ENCODE measurements around the gene PRR5L. TPM values are rescaled to one million over a fixed set of nuclear protein-coding genes. Genes with fewer than 3 reads are reported as not detected.

Gene PRR5L
- polyA plus RNA-seq, 3 donors = 3.5 to 16.0 (median 7.4) TPM

DNA sequence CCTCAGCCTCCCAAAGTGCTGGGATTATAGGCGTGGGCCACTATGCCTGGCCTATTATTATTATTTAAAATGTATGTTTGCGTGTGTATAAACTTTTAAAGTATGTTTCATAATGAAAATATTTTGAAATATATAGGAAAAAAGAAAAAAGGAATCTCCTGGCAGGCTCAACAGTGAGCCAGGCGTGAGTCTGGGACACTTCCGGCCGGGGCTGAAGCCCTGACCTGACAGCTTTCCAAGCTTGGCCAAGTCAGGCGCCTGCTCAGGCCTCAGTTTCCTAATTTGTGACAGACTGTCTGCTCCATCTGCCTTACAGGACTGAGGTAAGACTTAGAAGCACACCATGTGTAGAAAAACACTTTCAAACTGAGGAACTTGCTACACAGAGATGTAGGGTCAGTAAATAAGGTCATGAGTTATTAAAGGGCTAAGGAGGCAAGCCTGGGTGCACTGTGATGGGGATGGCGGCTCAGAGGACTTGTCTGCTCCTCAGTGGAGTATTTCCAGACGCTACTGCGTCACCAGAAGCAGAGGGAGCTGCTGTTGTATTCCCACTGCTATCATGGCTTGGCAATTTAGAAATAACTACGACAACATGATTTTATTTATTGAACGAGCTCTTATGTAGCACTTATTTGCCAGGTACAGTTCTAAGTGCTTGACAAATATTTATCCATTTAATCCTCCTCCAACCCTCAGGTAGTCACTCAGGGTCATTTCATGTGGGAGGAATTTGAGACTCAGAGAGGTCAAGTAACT, 100.1 kb downstream of the PRR5L start:
- no peak overlapping the region for H2AFZ ChIP-seq (ENCODE audit: insufficient read depth, low read depth, low read length, poor library complexity, severe bottlenecking)
- no peaks in the 10 kb centered on the region for H3K27me3 ChIP-seq (ENCODE audit: control insufficient read depth in 2 of 2, insufficient read depth in 2 of 2, low read length in 2 of 2)
- intact Hi-C loops (cut with micrococcal nuclease) = no loop called here
- no peak overlapping the region for H3K4me2 ChIP-seq (replicated peaks; ENCODE audit: extremely low read depth, low read length, poor library complexity, severe bottlenecking)
- peaks cover 17 to 37% of the 10 kb centered on the region in 2 donors for H3K4me1 ChIP-seq (ENCODE audit: control insufficient read depth in 1 of 2, insufficient read depth in 2 of 2, low read length in 2 of 2)
- H3K27ac Mint-ChIP-seq = no peak overlapping the region
- H3K36me3 ChIP-seq (replicated peaks in 1 of 2; ENCODE audit: control insufficient read depth in 1 of 2, insufficient read depth in 2 of 2, low read length in 2 of 2) = no peaks in the 10 kb centered on the region
- H3K9me3 ChIP-seq (replicated peaks in 1 of 2; ENCODE audit: control insufficient read depth in 1 of 2, insufficient read depth in 1 of 2, low read length in 2 of 2) = no peaks in the 10 kb centered on the region
- no peak overlapping the region for H3K9ac ChIP-seq (ENCODE audit: insufficient read depth, low read length, poor library complexity, severe bottlenecking)
- no peak for DNase-seq
- no peaks in the 10 kb centered on the region for H3K79me2 ChIP-seq (ENCODE audit: insufficient read depth, low read length)
- H3K27me3 Mint-ChIP-seq (ENCODE audit: low read depth in 3 of 3) = peaks cover 6 to 15% (median 10%) of the 10 kb centered on the region in 3 donors
- H4K20me1 ChIP-seq (ENCODE audit: insufficient read depth, low read length) = no peaks in the 10 kb centered on the region
- H3K36me3 Mint-ChIP-seq = peaks cover 27 to 33% of the 10 kb centered on the region in 2 donors
- no peak overlapping the region for H3K4me3 ChIP-seq (replicated peaks in 1 of 3; ENCODE audit: low read depth in 2 of 3, low read length in 3 of 3)
- H3K4me1 Mint-ChIP-seq = peaks cover 47% of the 10 kb centered on the region
- TF ChIP-seq, protein P1, sequence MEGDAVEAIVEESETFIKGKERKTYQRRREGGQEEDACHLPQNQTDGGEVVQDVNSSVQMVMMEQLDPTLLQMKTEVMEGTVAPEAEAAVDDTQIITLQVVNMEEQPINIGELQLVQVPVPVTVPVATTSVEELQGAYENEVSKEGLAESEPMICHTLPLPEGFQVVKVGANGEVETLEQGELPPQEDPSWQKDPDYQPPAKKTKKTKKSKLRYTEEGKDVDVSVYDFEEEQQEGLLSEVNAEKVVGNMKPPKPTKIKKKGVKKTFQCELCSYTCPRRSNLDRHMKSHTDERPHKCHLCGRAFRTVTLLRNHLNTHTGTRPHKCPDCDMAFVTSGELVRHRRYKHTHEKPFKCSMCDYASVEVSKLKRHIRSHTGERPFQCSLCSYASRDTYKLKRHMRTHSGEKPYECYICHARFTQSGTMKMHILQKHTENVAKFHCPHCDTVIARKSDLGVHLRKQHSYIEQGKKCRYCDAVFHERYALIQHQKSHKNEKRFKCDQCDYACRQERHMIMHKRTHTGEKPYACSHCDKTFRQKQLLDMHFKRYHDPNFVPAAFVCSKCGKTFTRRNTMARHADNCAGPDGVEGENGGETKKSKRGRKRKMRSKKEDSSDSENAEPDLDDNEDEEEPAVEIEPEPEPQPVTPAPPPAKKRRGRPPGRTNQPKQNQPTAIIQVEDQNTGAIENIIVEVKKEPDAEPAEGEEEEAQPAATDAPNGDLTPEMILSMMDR (IDR thresholded peaks at IDR 0.05) = no peak
- no peak overlapping the region for H3K27ac ChIP-seq (ENCODE audit: low read depth in 1 of 2, low read length in 2 of 2)
- WGBS (ENCODE audit: insufficient coverage) = 94% methylated on average over 8 of the region's 11 CpGs
- no peak overlapping the region for H3K4me3 Mint-ChIP-seq
- peaks cover 2 to 14% (median 10%) of the 10 kb centered on the region in 7 donors for H3K9me3 Mint-ChIP-seq

DNA sequence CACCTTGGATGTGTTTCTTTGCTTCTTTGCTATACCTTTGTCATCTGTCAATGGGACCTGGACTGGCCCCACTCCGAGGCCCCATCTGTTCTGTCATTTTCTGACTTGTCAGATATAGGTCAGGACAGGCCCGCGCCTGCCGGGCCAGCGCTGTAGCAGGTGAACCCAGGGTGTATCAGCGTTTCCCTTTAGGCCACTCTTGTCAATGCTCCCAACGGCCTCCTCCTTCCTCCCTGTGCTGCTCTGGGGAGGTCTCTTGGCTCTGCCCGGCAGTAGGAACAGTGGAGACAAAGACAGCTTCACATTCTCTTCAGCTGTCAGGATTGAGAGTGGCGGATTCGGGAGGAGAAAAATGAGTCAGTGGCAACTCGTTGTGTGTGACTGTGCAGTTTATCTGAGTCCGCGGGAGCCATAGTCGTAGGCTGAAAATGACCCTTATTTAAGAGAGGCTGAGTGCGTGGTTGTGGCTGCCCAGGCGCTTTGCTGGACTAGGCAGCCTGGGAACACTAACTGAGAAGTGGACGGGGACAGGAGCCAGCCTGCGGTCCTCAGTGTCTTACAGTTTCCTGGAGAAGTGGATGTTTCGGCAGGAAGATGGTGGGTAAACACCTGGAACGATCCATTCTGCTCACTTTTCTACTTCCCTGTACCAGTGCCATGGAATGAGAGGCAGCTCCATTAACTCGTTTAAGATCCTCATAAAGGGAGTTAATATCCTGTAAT, 102.3 kb downstream of the PRR5L start:
- Histone ChIP-seq H3K79me2 (ENCODE audit: insufficient read depth, low read length) (no peaks in the 10 kb centered on the region), H3K4me2 (replicated peaks; ENCODE audit: extremely low read depth, low read length, poor library complexity, severe bottlenecking) (no peak overlapping the region), H3K9ac (ENCODE audit: insufficient read depth, low read length, poor library complexity, severe bottlenecking) (no peak overlapping the region), H3K27ac (ENCODE audit: low read depth in 1 of 2, low read length in 2 of 2) (no peak overlapping the region), H3K36me3 (replicated peaks in 1 of 2; ENCODE audit: control insufficient read depth in 1 of 2, insufficient read depth in 2 of 2, low read length in 2 of 2) (peaks cover 0 to 4% of the 10 kb centered on the region in 2 donors), H3K4me3 (replicated peaks in 1 of 3; ENCODE audit: low read depth in 2 of 3, low read length in 3 of 3) (no peak overlapping the region), H3K27me3 (ENCODE audit: control insufficient read depth in 2 of 2, insufficient read depth in 2 of 2, low read length in 2 of 2) (no peaks in the 10 kb centered on the region), H2AFZ (ENCODE audit: insufficient read depth, low read depth, low read length, poor library complexity, severe bottlenecking) (no peak overlapping the region), H4K20me1 (ENCODE audit: insufficient read depth, low read length) (no peaks in the 10 kb centered on the region), H3K4me1 (ENCODE audit: control insufficient read depth in 1 of 2, insufficient read depth in 2 of 2, low read length in 2 of 2) (peaks cover 11 to 20% of the 10 kb centered on the region in 2 donors), H3K9me3 (replicated peaks in 1 of 2; ENCODE audit: control insufficient read depth in 1 of 2, insufficient read depth in 1 of 2, low read length in 2 of 2) (no peaks in the 10 kb centered on the region)
- peaks cover 27% of the 10 kb centered on the region for H3K4me1 Mint-ChIP-seq
- TF ChIP-seq, protein P1 (IDR thresholded peaks at IDR 0.05) = no peak
- H3K9me3 Mint-ChIP-seq = peaks cover 0 to 4% (median 0%) of the 10 kb centered on the region in 7 donors
- H3K4me3 Mint-ChIP-seq = peak overlapping the region in 1 of 2 donors; percentile 5
- H3K36me3 Mint-ChIP-seq = peaks cover 32 to 43% of the 10 kb centered on the region in 2 donors
- intact Hi-C loops (cut with micrococcal nuclease) = no loop called here
- H3K27ac Mint-ChIP-seq = peak overlapping the region in 1 of 7 donors; percentile 36
- peaks cover 6 to 15% (median 8%) of the 10 kb centered on the region in 3 donors for H3K27me3 Mint-ChIP-seq (ENCODE audit: low read depth in 3 of 3)
- DNase-seq = no peak
- WGBS (ENCODE audit: insufficient coverage) = 90% methylated on average over 16 of the region's 21 CpGs

Data from CD14-positive monocyte (primary cell).